Measurements from ENCODE around the gene CNGA1.
"Not testable (repeated sequence)": the region's sequence is repeated elsewhere in the genome, so short reads cannot be mapped to it uniquely, and the experiment has no call there.

Gene CNGA1

DNA sequence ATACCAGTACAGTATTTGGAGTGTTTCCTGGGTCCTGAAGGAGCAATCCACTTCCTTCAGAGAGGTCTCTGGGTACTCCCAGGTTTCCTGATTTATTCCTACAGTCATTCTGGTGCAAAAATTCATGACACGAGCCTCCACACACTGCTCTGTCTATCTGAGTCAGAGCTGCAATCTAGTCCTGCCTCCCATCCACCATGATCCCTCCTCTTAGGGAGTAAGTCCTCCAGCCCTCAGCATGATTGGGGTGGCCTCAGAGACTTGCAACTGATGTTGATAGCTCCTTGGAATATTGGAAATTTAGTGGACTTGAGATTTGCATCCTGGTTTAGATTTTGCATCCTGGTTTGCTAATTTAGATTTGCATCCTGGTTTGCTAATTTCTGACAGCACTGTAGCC, 20.5 kb downstream of the CNGA1 start:
- Histone ChIP-seq H3K4ac (ENCODE audit: low read length) (no peak overlapping the region), H2BK120ac (ENCODE audit: low read depth, low read length) (no peak overlapping the region), H2AK5ac (ENCODE audit: low read depth, low read length) (no peak overlapping the region), H3K4me2 (ENCODE audit: insufficient read depth, low read length, poor library complexity, severe bottlenecking) (no peak overlapping the region), H2AFZ (ENCODE audit: low read length) (no peak overlapping the region), H2BK15ac (ENCODE audit: low read length) (no peak overlapping the region), H3K4me3 (ENCODE audit: low read length in 2 of 2) (no peak overlapping the region), H2BK12ac (ENCODE audit: low read length) (no peak overlapping the region), H3K27me3 (ENCODE audit: control insufficient read depth in 3 of 3, insufficient read depth in 3 of 3, low read depth in 1 of 3, low read length in 3 of 3) (no peaks in the 10 kb centered on the region), H3K9me3 (replicated peaks in 1 of 2; ENCODE audit: control insufficient read depth in 2 of 2, insufficient read depth in 1 of 2, low read depth in 1 of 2, low read length in 2 of 2) (no peaks in the 10 kb centered on the region), H3K9ac (ENCODE audit: low read depth, low read length, poor library complexity) (no peak overlapping the region), H3K18ac (ENCODE audit: low read length) (no peak overlapping the region), H3K14ac (ENCODE audit: low read length) (no peak overlapping the region), H3K27ac (replicated peaks; ENCODE audit: low read length) (no peak overlapping the region), H3K36me3 (replicated peaks in 1 of 2; ENCODE audit: control insufficient read depth in 2 of 2, insufficient read depth in 2 of 2, low read length in 2 of 2) (no peaks in the 10 kb centered on the region), H3K4me1 (ENCODE audit: control insufficient read depth in 2 of 2, insufficient read depth in 1 of 2, low read depth in 1 of 2, low read length in 2 of 2) (no peaks in the 10 kb centered on the region), H4K91ac (ENCODE audit: low read depth, low read length, poor library complexity) (no peak overlapping the region), H3K23ac (ENCODE audit: low read depth, low read length, poor library complexity) (no peak overlapping the region), H4K8ac (ENCODE audit: low read depth, low read length) (no peak overlapping the region), H2BK5ac (ENCODE audit: low read length) (no peak overlapping the region), H3K79me1 (ENCODE audit: low read depth, low read length) (peaks cover 2% of the 10 kb centered on the region)
- no CpG with 5 or more reads among the region's 1 CpG for WGBS, 2 donors (ENCODE audit: extremely low coverage in 2 of 2, insufficient read length in 2 of 2, insufficient replicate concordance in 1 of 2)
- no peak for DNase-seq (ENCODE audit: low spot score)

DNA sequence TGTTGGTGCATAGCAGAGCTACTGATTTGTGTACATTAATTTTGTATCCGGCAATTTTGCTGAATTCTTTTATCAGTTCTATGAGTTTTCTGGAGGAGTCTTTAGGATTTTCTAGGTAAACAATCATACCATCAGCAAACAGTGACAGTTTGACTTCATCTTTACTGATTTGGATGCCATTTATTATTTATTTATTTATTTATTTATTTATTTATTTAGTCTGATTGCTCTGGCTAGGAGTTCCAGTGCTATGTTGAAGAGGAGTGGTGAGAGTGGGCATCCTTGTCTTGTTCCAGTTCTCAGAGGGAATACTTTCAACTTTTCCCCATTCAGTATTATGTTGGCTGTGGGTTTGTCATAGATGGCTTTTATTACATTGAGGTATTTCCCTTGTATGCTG, 24.0 kb downstream of the CNGA1 start:
- not testable (repeated sequence) for H3K9ac ChIP-seq (ENCODE audit: low read depth, low read length, poor library complexity); H3K36me3 ChIP-seq (replicated peaks in 1 of 2; ENCODE audit: control insufficient read depth in 2 of 2, insufficient read depth in 2 of 2, low read length in 2 of 2); H3K23ac ChIP-seq (ENCODE audit: low read depth, low read length, poor library complexity); H3K18ac ChIP-seq (ENCODE audit: low read length); H2BK15ac ChIP-seq (ENCODE audit: low read length); H3K14ac ChIP-seq (ENCODE audit: low read length); H2BK12ac ChIP-seq (ENCODE audit: low read length); H3K4me3 ChIP-seq (ENCODE audit: low read length in 2 of 2); H4K8ac ChIP-seq (ENCODE audit: low read depth, low read length); H2AFZ ChIP-seq (ENCODE audit: low read length); H3K4ac ChIP-seq (ENCODE audit: low read length); H3K79me1 ChIP-seq (ENCODE audit: low read depth, low read length); H3K27ac ChIP-seq (replicated peaks; ENCODE audit: low read length); DNase-seq (ENCODE audit: low spot score); H2BK5ac ChIP-seq (ENCODE audit: low read length); H2AK5ac ChIP-seq (ENCODE audit: low read depth, low read length); H3K9me3 ChIP-seq (replicated peaks in 1 of 2; ENCODE audit: control insufficient read depth in 2 of 2, insufficient read depth in 1 of 2, low read depth in 1 of 2, low read length in 2 of 2); H3K4me2 ChIP-seq (ENCODE audit: insufficient read depth, low read length, poor library complexity, severe bottlenecking); H3K4me1 ChIP-seq (ENCODE audit: control insufficient read depth in 2 of 2, insufficient read depth in 1 of 2, low read depth in 1 of 2, low read length in 2 of 2); H4K91ac ChIP-seq (ENCODE audit: low read depth, low read length, poor library complexity); H3K27me3 ChIP-seq (ENCODE audit: control insufficient read depth in 3 of 3, insufficient read depth in 3 of 3, low read depth in 1 of 3, low read length in 3 of 3); H2BK120ac ChIP-seq (ENCODE audit: low read depth, low read length)
- no CpG with 5 or more reads among the region's 1 CpG for WGBS, 2 donors (ENCODE audit: extremely low coverage in 2 of 2, insufficient read length in 2 of 2, insufficient replicate concordance in 1 of 2)

DNA sequence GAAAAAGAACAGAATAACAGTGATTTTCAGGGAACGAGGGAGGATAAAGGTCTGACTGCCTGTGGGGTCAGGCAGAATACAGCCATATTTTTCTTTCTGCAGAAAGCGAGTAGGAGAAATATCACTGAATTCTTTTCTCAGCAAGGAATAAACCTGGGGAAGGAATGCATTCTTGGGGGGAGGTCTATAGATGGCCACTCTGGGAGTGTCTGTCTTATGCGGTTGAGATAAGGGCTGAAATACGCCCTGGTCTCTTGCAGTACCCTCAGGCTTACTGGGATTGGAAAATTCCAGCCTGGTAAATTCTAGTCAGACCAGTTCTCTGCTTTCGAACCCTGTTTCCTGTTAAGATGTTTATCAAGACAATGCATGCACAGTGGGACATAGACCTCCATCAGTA, 26.3 kb downstream of the CNGA1 start:
- Histone ChIP-seq H2BK15ac (ENCODE audit: low read length) (no peak overlapping the region), H2BK12ac (ENCODE audit: low read length) (no peak overlapping the region), H2BK120ac (ENCODE audit: low read depth, low read length) (no peak overlapping the region), H3K4ac (ENCODE audit: low read length) (no peak overlapping the region), H4K91ac (ENCODE audit: low read depth, low read length, poor library complexity) (no peak overlapping the region), H3K9me3 (replicated peaks in 1 of 2; ENCODE audit: control insufficient read depth in 2 of 2, insufficient read depth in 1 of 2, low read depth in 1 of 2, low read length in 2 of 2) (no peaks in the 10 kb centered on the region), H3K18ac (ENCODE audit: low read length) (no peak overlapping the region), H3K9ac (ENCODE audit: low read depth, low read length, poor library complexity) (no peak overlapping the region), H3K4me3 (ENCODE audit: low read length in 2 of 2) (no peak overlapping the region), H3K27ac (replicated peaks; ENCODE audit: low read length) (no peak overlapping the region), H3K4me2 (ENCODE audit: insufficient read depth, low read length, poor library complexity, severe bottlenecking) (no peak overlapping the region), H3K23ac (ENCODE audit: low read depth, low read length, poor library complexity) (no peak overlapping the region), H3K14ac (ENCODE audit: low read length) (no peak overlapping the region), H2AK5ac (ENCODE audit: low read depth, low read length) (no peak overlapping the region), H3K36me3 (replicated peaks in 1 of 2; ENCODE audit: control insufficient read depth in 2 of 2, insufficient read depth in 2 of 2, low read length in 2 of 2) (no peaks in the 10 kb centered on the region), H3K4me1 (ENCODE audit: control insufficient read depth in 2 of 2, insufficient read depth in 1 of 2, low read depth in 1 of 2, low read length in 2 of 2) (no peaks in the 10 kb centered on the region), H2BK5ac (ENCODE audit: low read length) (no peak overlapping the region), H3K79me1 (ENCODE audit: low read depth, low read length) (no peaks in the 10 kb centered on the region), H3K27me3 (ENCODE audit: control insufficient read depth in 3 of 3, insufficient read depth in 3 of 3, low read depth in 1 of 3, low read length in 3 of 3) (no peaks in the 10 kb centered on the region), H2AFZ (ENCODE audit: low read length) (no peak overlapping the region), H4K8ac (ENCODE audit: low read depth, low read length) (no peak overlapping the region)
- WGBS, 2 donors (ENCODE audit: extremely low coverage in 2 of 2, insufficient read length in 2 of 2, insufficient replicate concordance in 1 of 2), result no CpG with 5 or more reads among the region's 5 CpGs
- DNase-seq (ENCODE audit: low spot score), result no peak

DNA sequence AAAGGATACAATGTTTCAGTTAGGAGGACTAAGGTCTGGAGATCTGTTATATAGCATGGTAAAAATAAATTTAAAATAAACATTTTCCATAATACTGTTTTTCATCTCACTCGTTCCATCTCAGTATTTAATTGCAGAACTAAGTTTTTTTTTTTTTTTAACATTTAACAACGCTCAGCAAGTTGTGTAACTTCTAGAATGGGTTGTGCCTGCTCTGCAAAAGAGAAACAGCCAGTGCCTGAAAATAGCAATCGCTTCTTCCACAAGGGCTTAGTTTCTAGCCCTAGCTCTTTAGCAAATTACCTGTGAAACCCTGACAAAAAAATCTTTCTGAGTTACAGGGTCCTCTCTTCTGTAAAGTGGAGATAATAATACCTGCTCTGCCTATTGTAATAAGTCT, 41.9 kb downstream of the CNGA1 start:
- WGBS, 2 donors (ENCODE audit: extremely low coverage in 2 of 2, insufficient read length in 2 of 2, insufficient replicate concordance in 1 of 2), result no CpG with 5 or more reads among the region's 3 CpGs
- Histone ChIP-seq H3K4ac (ENCODE audit: low read length) (no peak overlapping the region), H3K14ac (ENCODE audit: low read length) (no peak overlapping the region), H2AK5ac (ENCODE audit: low read depth, low read length) (no peak overlapping the region), H2AFZ (ENCODE audit: low read length) (no peak overlapping the region), H3K27me3 (ENCODE audit: control insufficient read depth in 3 of 3, insufficient read depth in 3 of 3, low read depth in 1 of 3, low read length in 3 of 3) (no peaks in the 10 kb centered on the region), H4K91ac (ENCODE audit: low read depth, low read length, poor library complexity) (no peak overlapping the region), H3K9ac (ENCODE audit: low read depth, low read length, poor library complexity) (no peak overlapping the region), H3K27ac (replicated peaks; ENCODE audit: low read length) (no peak overlapping the region), H3K4me2 (ENCODE audit: insufficient read depth, low read length, poor library complexity, severe bottlenecking) (no peak overlapping the region), H3K4me3 (ENCODE audit: low read length in 2 of 2) (no peak overlapping the region), H3K79me1 (ENCODE audit: low read depth, low read length) (no peaks in the 10 kb centered on the region), H3K4me1 (ENCODE audit: control insufficient read depth in 2 of 2, insufficient read depth in 1 of 2, low read depth in 1 of 2, low read length in 2 of 2) (no peaks in the 10 kb centered on the region), H4K8ac (ENCODE audit: low read depth, low read length) (no peak overlapping the region), H2BK5ac (ENCODE audit: low read length) (no peak overlapping the region), H3K9me3 (replicated peaks in 1 of 2; ENCODE audit: control insufficient read depth in 2 of 2, insufficient read depth in 1 of 2, low read depth in 1 of 2, low read length in 2 of 2) (no peaks in the 10 kb centered on the region), H3K18ac (ENCODE audit: low read length) (no peak overlapping the region), H2BK120ac (ENCODE audit: low read depth, low read length) (no peak overlapping the region), H3K36me3 (replicated peaks in 1 of 2; ENCODE audit: control insufficient read depth in 2 of 2, insufficient read depth in 2 of 2, low read length in 2 of 2) (no peaks in the 10 kb centered on the region), H2BK12ac (ENCODE audit: low read length) (no peak overlapping the region), H2BK15ac (ENCODE audit: low read length) (no peak overlapping the region), H3K23ac (ENCODE audit: low read depth, low read length, poor library complexity) (no peak overlapping the region)
- DNase-seq (ENCODE audit: low spot score), result no peak
